ENCODE results near the gene AP3D1. TPM values are rescaled to one million over a fixed set of nuclear protein-coding genes. Genes with fewer than 3 reads are reported as not detected.
"Not testable (repeated sequence)": the region's sequence is repeated elsewhere in the genome, so short reads cannot be mapped to it uniquely, and the experiment has no call there.

Gene AP3D1
- total RNA-seq, 1 experiment from 2014 or later: 93.3 TPM

DNA sequence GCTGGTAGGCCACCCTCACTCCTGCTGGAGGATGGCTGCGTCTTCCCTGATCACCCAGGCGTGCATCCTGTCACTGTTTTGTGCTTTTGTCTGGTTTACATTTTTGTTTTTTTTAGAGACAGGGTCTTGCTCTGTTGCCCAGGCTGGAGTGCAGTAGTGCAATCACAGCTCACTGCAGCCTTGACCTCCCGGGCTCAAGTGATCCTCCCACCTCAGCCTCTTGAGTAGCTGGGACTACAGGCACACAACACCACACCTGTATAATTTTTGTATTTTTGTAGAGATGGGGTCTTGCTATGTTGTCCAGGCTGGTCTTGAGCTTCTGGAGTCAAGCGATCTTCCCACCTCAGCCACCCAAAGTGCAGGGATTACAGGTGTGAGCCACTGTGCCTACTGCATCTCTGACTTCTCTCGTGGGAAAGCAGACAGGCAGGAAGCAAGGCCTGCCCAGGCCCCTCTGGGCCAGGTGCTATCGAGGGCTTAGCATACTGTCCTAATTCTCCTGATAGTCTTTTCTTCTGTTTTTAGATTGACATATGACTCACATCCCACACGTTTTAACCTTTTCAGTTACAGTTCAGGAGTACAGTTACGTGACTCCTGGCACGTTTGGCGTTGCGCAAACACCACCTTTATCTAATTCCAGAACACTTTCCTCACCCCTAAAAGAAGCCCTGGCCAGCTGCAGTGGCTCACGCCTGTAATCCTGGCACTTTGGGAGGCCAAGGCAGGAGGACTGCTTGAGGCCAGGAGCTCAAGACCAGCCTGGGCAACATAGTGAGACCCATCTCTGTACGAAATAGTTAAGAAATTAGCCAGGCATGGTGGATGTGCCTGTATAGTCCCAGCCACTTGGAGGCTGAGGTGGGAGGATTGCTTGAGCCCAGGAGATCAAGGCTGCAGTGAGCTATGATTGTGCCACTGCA is 64.4 kb downstream of the AP3D1 start:
- DNase-seq (ENCODE audit: low read depth): not testable (repeated sequence)

GRCh38 chr19:2084993-2085720 is 66.2 kb downstream of the AP3D1 start:
- peak; percentile 81 for DNase-seq (ENCODE audit: low read depth)

DNA sequence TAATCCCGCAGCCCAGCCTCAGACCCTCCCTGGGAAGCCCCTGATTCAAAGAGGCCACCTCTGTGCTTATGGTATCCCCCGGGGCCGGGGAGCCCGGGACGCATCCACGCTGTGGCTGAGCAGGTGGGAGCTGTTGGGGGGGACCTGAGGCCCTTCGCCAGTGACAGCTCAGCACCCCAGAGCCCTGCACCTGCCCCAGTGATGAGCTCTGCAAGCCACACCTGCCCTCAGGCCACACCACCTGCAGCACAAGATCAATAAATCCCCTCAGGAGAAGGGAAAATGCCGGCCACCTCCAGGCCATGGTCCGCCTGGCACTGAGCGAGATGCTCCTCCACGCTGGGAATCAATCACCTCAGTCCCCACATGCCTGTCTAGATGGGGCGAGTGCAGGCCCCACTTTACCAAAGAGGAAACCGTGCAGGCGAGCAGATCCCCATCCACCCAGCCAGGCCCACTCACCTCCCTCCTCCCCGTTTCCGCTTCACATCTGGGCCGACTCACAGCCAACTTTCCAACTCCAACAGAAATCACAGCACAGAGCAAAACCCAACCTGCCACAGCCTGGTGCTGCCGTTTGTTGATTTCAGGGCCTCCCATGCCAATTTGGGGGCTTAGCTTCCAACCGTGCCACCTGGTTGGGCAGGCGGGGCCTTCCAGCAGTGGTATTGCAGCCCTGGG is 68.1 kb downstream of the AP3D1 start:
- no peak for DNase-seq (ENCODE audit: low read depth)

GRCh38 chr19:2081873-2082810 is 69.2 kb downstream of the AP3D1 start:
- DNase-seq (ENCODE audit: low read depth): no peak

GRCh38 chr19:2080336-2080988 is 70.9 kb downstream of the AP3D1 start:
- no peak for DNase-seq (ENCODE audit: low read depth)

DNA sequence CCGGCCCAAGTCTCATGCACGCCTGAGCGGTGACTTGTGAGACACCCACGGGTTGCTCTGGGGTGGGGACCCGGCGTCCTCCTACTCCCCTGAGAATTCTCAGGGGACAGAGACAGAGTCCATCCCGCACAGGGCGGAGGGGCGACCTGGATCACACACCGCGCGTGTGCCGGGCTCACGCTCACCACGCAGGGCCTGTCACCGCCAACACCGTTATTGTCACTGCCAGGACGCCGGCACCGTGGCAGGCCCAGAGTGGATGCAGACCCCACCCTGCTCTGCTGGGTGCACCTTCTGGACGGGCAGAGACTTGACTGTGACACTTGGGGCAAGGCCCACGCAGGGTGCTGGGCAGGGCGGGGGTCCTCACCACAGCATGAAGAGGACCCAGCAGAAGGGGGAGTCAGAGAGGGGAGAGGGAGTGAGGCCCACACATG is 71.5 kb downstream of the AP3D1 start:
- DNase-seq (ENCODE audit: low read depth): no peak

GRCh38 chr19:2079076-2079864 is 72.1 kb downstream of the AP3D1 start:
- no peak for DNase-seq (ENCODE audit: low read depth)

- no peak for DNase-seq (ENCODE audit: low read depth)
These were observed 73.3 kb downstream of the AP3D1 start for GRCh38 chr19:2077833-2078619.

DNA sequence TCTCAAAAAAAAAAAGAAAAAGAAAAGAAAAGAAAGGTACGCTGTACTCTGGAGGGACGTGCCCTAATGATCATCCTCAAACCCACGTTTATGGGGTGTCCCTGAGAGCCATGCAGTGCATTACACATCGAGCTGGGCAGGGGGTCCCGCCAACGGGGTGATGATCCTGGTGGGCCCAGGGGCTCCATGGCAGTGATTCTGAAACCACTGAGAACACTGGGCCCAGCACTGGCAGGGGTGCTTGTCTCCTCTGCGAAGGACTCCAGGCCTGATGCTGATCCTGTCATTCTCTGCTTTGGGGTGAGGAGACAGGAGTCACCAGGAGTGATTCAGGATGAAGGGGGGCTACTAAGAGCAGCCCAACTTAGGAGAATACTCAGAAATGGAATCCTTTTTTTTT is 74.0 kb downstream of the AP3D1 start:
- DNase-seq (ENCODE audit: low read depth): no peak

GRCh38 chr19:2076526-2076944 is 74.8 kb downstream of the AP3D1 start:
- no peak for DNase-seq (ENCODE audit: low read depth)

- no peak for DNase-seq (ENCODE audit: low read depth)
These were observed 78.4 kb downstream of the AP3D1 start for GRCh38 chr19:2072757-2073551.

DNA sequence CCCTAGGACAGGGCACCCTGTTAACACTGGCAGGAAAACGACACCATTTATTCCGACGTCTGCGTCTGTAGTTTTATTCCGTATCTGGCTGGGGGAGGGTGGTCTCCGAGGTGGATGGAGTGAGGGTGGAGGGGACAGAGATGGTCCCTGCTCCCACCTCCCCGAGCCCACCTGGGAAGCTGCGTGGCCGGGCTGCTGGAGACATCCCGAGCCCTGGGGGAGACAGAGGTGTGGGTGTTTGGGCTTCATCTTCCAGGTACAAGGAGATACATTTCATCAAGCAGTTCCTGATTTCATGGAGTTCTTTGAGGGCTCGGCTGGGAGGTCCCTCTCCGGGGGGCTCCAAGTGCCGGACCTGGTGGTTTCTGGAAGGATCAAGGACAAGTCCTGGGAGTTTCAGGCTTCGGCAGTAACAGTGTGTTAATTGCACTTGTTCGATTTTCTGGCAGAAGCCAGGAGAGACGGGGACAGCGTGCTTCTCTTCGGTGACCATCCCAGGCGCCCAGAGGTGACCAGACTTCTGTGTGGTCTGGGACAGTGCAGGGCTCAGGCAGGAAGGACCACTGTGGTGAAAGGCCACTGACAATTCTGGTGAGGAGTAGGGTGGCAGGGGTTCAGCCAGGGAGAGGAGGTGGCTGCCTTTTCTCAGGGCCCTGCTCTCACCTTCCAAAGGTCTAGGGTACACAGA is 80.2 kb downstream of the AP3D1 start:
- no peak for DNase-seq (ENCODE audit: low read depth)

- no peak for DNase-seq (ENCODE audit: low read depth)
These were observed 80.9 kb downstream of the AP3D1 start for GRCh38 chr19:2070436-2070827.

GRCh38 chr19:2064788-2065524 is 86.4 kb downstream of the AP3D1 start:
- DNase-seq (ENCODE audit: low read depth): no peak

- DNase-seq (ENCODE audit: low read depth): no peak
These were observed 87.0 kb downstream of the AP3D1 start for GRCh38 chr19:2064395-2064787.

- no peak for DNase-seq (ENCODE audit: low read depth)
These were observed 87.5 kb downstream of the AP3D1 start for GRCh38 chr19:2063824-2064223.

DNA sequence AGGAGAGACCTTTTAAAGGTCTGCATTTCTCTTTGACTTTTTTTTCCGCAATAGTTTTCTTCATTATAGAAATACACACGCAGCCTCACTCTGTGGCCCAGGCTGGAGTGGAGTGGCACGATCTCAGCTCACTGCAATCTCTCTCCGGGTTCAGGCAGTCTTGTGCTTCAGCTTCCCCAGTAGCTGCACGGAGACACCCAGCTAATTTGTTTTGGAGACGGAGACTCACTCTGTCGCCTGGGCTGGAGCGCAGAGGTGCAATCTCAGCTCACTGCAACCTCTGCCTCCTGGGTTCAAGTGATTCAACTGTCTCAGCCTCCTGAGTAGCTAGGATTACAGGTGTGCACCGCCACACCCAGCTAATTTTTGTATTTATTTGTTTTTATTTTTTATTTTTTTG is 88.6 kb downstream of the AP3D1 start:
- DNase-seq (ENCODE audit: low read depth): no peak

Measured in Daoy (cell line).